Naive B cell (primary cell): ENCODE measurements around the gene CD96. TPM values are rescaled to one million over a fixed set of nuclear protein-coding genes. Genes with fewer than 3 reads are reported as not detected.

ENCODE experiments used
- ATAC-seq, 2 donors: fragments of 150-1000 bp; cut with Tn5 transposase; 2 replicates each; pipeline ENCODE4 v1.10.0; 2021; ENCODE audit warnings: low read depth in 2 of 2, mild to moderate bottlenecking in 2 of 2, moderate library complexity in 2 of 2
- DNase-seq: peaks from one replicate; pipeline ENCODE4 v3.0.0; 2022
- H3K27ac Mint-ChIP-seq, 6 donors: one replicate each; pipeline ENCODE4 v1.8.0; 2020 to 2022; ENCODE audit warnings: mild to moderate bottlenecking in 6 of 6, mixed read lengths in 6 of 6, moderate library complexity in 5 of 6, inconsistent platforms in 2 of 6
- H3K27me3 Mint-ChIP-seq, 3 donors: one replicate each; pipeline ENCODE4 v1.8.0; 2021 to 2022; ENCODE audit warnings: mixed read lengths in 3 of 3, mild to moderate bottlenecking in 1 of 3
- H3K36me3 Mint-ChIP-seq, 2 donors: one replicate each; pipeline ENCODE4 v1.8.0; 2020 to 2022; ENCODE audit warnings: mixed read lengths in 2 of 2, inconsistent platforms in 1 of 2, mild to moderate bottlenecking in 1 of 2
- H3K4me1 Mint-ChIP-seq, 3 donors: one replicate each; pipeline ENCODE4 v1.8.0; 2020 to 2022; ENCODE audit warnings: mixed read lengths in 3 of 3, inconsistent platforms in 1 of 3, mild to moderate bottlenecking in 1 of 3, moderate library complexity in 1 of 3
- H3K4me3 Mint-ChIP-seq, 8 donors: one replicate each; pipeline ENCODE4 v1.8.0; 2020 to 2022; ENCODE audit warnings: mild to moderate bottlenecking in 8 of 8, mixed read lengths in 8 of 8, moderate library complexity in 8 of 8, inconsistent platforms in 2 of 8
- H3K9me3 Mint-ChIP-seq, 7 donors: one replicate each; pipeline ENCODE4 v1.8.0; 2020 to 2022; ENCODE audit warnings: mixed read lengths in 7 of 7, mild to moderate bottlenecking in 5 of 7, inconsistent platforms in 2 of 7, moderate library complexity in 1 of 7
- polyA plus RNA-seq, 6 donors: library from polyadenylated mRNA; unstranded; fragments of 300-500 nt; fragmentation: Illumina TruSeq; gene quantifications; one replicate each; pipeline ENCODE4 v1.2.3, GENCODE V29; 2021; ENCODE audit warnings: low read depth in 6 of 6

CD96 gene
- polyA plus RNA-seq, 6 donors from 2014 or later, result 2.0 to 154 (median 38.9) TPM

GRCh38 chr3:111571282-111571681 lies 29.3 kb downstream of the CD96 start:
- H3K27ac Mint-ChIP-seq, result peak overlapping the region in 1 of 6 donors; percentile 16
- H3K36me3 Mint-ChIP-seq, result no peaks in the 10 kb centered on the region
- ATAC-seq, result no peak
- DNase-seq, result no peak
- no peaks in the 10 kb centered on the region for H3K4me1 Mint-ChIP-seq
- no peaks in the 10 kb centered on the region for H3K9me3 Mint-ChIP-seq
- no peaks in the 10 kb centered on the region for H3K27me3 Mint-ChIP-seq
- no peak overlapping the region for H3K4me3 Mint-ChIP-seq

DNA sequence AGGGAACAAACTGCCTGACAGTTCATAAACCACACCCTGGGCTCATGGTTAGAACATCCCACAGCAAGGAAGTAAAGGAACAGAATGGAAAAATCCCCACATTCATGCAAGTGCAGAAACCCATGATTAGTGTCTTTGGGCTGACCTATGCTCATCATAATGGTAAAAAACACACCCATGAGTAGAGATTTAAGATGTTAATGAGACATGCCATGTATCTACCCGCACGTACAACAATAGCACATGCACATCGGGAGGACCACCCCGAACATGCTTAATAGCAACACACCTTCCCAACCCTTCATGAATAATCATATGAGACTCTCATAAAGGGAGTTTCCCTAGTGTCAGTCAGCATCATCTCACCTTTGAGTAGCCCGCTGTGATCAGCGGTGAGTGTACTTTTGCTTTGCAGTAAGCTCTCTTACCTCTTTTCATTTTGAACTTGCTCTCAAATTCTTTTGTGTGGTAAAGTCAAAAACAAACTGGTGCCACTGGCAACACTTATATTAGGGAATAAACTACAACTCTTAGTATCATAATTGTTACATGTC lies 30.0 kb downstream of the CD96 start:
- DNase-seq, result no peak
- Mint-ChIP-seq H3K27me3 (no peaks in the 10 kb centered on the region), H3K36me3 (no peaks in the 10 kb centered on the region), H3K9me3 (no peaks in the 10 kb centered on the region), H3K4me3 (no peak overlapping the region), H3K4me1 (no peaks in the 10 kb centered on the region), H3K27ac (no peak overlapping the region)
- no peak for ATAC-seq

DNA sequence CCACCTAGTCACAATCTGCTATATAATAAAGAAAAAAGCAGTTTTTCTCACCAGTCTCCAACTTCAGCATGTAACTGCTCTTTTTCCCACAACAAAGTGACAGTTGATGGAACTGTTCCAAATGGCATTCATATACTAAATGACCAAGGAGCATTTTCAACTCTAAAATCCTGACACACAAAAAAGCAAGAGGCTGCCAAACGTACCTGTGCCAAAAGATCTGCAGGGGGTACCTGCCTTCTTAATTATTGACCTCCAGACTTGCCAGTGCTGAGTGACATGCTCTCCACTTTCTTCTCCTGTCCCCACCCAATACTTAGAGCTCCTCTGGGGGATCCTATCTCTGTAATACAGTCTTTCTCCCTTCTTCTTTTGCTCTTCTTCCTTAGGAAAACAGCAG lies 35.1 kb downstream of the CD96 start:
- DNase-seq, result no peak
- H3K4me1 Mint-ChIP-seq, result peaks cover 10 to 23% (median 14%) of the 10 kb centered on the region in 3 donors
- no peak for ATAC-seq
- no peaks in the 10 kb centered on the region for H3K36me3 Mint-ChIP-seq
- H3K27me3 Mint-ChIP-seq, result no peaks in the 10 kb centered on the region
- no peaks in the 10 kb centered on the region for H3K9me3 Mint-ChIP-seq
- H3K4me3 Mint-ChIP-seq, result no peak overlapping the region
- H3K27ac Mint-ChIP-seq, result peak overlapping the region in 2 of 6 donors; percentile 11 to 33

DNA sequence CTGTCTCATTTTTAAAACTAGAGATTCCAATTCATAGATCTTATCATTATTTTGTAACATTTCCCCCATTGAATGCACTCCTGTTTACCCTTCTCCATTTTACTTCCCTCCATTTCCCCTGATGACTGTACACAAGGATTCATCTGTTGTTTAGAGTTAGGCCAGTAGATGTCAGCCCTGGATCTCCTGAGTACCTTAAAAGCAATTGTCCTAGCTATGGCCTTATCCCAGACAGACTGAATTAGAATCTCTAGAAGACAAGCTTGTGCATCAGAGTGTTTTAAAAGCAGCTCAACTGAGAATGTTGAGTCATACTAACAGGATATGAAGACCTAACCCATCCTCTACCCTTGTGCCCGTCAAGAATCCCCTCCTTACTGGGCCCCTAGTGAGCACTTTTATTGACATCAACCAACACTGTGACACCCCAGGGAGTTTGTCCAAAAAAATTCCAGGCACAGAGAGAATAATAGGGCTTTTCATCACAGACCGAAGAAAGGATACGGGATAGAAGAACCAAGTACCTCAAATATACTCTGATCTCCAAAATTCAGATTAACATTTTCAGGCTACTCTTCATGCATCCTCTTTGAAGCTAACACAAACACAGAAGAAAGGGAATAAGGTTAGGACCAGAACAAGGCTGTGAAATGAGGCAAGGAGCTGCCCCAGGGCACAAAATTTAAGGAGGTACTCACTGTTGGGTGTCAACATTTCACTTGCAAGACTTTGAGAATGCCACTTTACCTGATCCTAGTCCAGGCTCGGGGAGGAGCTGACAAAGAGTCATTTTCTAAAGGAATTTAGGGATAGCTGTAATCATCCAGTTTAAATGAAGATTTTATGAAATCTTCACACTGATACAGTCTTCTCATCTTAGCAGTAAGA lies 36.0 kb downstream of the CD96 start:
- H3K27ac Mint-ChIP-seq, result peak overlapping the region in 2 of 6 donors; percentile 42 to 80
- DNase-seq, result peak; percentile 7
- H3K4me3 Mint-ChIP-seq, result no peak overlapping the region
- H3K9me3 Mint-ChIP-seq, result no peaks in the 10 kb centered on the region
- H3K4me1 Mint-ChIP-seq, result peaks cover 10 to 23% (median 14%) of the 10 kb centered on the region in 3 donors
- H3K27me3 Mint-ChIP-seq, result no peaks in the 10 kb centered on the region
- peak; percentile 65 to 75 for ATAC-seq
- H3K36me3 Mint-ChIP-seq, result no peaks in the 10 kb centered on the region

DNA sequence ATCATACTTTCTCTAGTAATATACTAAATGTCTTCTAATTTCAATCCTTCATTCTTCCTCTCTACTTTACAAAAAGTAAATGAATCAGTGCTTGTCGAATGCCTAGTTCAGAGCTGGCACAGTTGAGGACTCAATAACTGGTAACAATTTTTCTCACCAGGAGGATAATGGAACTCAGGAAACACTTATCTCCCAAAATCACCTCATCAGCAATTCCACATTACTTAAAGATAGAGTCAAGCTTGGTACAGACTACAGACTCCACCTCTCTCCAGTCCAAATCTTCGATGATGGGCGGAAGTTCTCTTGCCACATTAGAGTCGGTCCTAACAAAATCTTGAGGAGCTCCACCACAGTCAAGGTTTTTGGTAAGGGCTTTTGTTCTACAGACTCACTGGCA lies 36.9 kb downstream of the CD96 start:
- H3K9me3 Mint-ChIP-seq, result no peaks in the 10 kb centered on the region
- H3K4me3 Mint-ChIP-seq, result no peak overlapping the region
- H3K27ac Mint-ChIP-seq, result no peak overlapping the region
- no peak for ATAC-seq
- no peaks in the 10 kb centered on the region for H3K36me3 Mint-ChIP-seq
- no peaks in the 10 kb centered on the region for H3K27me3 Mint-ChIP-seq
- peaks cover 10 to 23% (median 14%) of the 10 kb centered on the region in 3 donors for H3K4me1 Mint-ChIP-seq
- DNase-seq, result no peak

GRCh38 chr3:111579495-111579894 lies 37.5 kb downstream of the CD96 start:
- peak overlapping the region in 3 of 6 donors; percentile 25 to 73 (median 67) for H3K27ac Mint-ChIP-seq
- H3K9me3 Mint-ChIP-seq, result no peaks in the 10 kb centered on the region
- H3K27me3 Mint-ChIP-seq, result no peaks in the 10 kb centered on the region
- H3K4me1 Mint-ChIP-seq, result peaks cover 10 to 23% (median 14%) of the 10 kb centered on the region in 3 donors
- ATAC-seq (no peak), DNase-seq (no peak)
- no peaks in the 10 kb centered on the region for H3K36me3 Mint-ChIP-seq
- H3K4me3 Mint-ChIP-seq, result peak overlapping the region in 1 of 8 donors; percentile 3

DNA sequence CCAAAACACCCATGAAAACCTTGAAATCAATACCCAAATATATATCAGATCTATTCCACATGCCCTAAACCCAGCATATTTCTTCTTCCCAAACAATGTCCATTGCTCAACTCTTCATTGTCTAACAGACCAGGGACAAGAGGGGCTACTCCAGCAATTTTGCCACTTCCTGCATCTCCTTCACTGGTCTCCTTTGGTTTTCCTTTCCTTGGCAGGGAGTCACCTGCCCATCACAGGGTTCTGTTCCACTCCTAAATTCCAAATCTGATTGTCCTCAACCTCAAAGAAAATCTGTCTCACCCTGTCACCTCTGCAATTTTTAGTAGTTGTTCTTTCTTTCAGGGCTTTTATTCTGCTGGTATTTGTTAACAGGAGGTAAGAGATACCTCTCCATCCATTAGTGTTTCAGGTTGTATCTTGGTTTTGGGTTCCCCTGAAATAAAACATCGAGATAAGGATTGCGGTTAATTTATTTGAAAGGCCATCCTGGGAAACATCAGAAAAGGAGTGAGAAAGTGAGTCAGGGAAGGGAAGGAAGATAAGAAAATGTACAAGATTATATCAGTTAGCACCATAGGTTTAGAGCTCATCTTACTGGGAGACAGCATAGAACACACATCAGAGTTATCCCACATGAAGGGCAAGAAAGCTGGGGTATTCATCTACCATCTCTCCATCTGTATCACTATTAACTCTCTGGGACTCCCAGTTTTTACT lies 39.6 kb downstream of the CD96 start:
- no peak for ATAC-seq
- peak overlapping the region in 1 of 6 donors; percentile 17 for H3K27ac Mint-ChIP-seq
- no peaks in the 10 kb centered on the region for H3K36me3 Mint-ChIP-seq
- no peak overlapping the region for H3K4me3 Mint-ChIP-seq
- no peaks in the 10 kb centered on the region for H3K27me3 Mint-ChIP-seq
- DNase-seq, result no peak
- peaks cover 10 to 23% (median 14%) of the 10 kb centered on the region in 3 donors for H3K4me1 Mint-ChIP-seq
- peaks cover 0 to 3% (median 0%) of the 10 kb centered on the region in 7 donors for H3K9me3 Mint-ChIP-seq

DNA sequence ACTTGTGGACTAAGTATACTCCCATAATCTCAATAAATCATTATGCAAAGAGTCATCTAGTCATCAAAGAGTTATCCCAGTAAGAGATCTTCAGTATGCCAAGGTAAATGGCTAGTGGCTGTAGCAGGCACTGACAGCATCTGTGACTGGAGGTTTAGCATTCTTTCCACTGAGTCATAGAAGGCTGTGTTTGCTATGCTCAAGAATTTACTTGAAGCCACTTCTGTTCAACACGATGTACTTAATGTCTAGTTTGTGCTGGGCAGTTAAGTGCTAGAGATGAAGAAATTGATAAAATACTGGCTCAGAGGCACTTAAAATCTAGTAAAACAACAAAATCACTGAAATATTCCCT lies 40.1 kb downstream of the CD96 start:
- no peak overlapping the region for H3K27ac Mint-ChIP-seq
- ATAC-seq (no peak), DNase-seq (no peak)
- H3K36me3 Mint-ChIP-seq, result no peaks in the 10 kb centered on the region
- H3K4me3 Mint-ChIP-seq, result no peak overlapping the region
- no peaks in the 10 kb centered on the region for H3K27me3 Mint-ChIP-seq
- peaks cover 10 to 23% (median 14%) of the 10 kb centered on the region in 3 donors for H3K4me1 Mint-ChIP-seq
- H3K9me3 Mint-ChIP-seq, result peaks cover 0 to 3% (median 0%) of the 10 kb centered on the region in 7 donors

GRCh38 chr3:111584744-111585143 lies 42.7 kb downstream of the CD96 start:
- Mint-ChIP-seq H3K36me3 (no peaks in the 10 kb centered on the region), H3K4me1 (peaks cover 5 to 12% (median 7%) of the 10 kb centered on the region in 3 donors), H3K27me3 (no peaks in the 10 kb centered on the region), H3K27ac (peak overlapping the region in 1 of 6 donors; percentile 5), H3K9me3 (peaks cover 0 to 3% (median 0%) of the 10 kb centered on the region in 7 donors), H3K4me3 (no peak overlapping the region)
- ATAC-seq (no peak), DNase-seq (no peak)

DNA sequence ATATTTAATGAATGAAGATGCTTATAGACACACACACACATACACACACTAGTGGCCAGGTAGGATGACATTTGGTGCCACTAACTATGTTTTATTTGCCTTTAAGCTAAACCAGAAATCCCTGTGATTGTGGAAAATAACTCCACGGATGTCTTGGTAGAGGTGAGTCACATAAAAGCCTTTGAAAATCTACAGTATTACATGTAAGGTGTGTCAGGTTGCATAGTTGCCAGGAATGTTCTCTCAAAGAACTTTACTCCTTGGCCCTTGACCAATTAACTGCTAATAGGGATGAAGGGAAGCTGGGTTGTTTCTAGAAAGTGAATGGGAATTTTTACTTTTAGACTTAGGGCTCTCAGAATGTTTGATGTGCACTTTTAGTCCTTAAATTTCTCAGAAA lies 43.2 kb downstream of the CD96 start:
- peaks cover 0 to 3% (median 0%) of the 10 kb centered on the region in 7 donors for H3K9me3 Mint-ChIP-seq
- H3K4me3 Mint-ChIP-seq, result no peak overlapping the region
- H3K4me1 Mint-ChIP-seq, result peaks cover under 1 to 7% (median 6%) of the 10 kb centered on the region in 3 donors
- DNase-seq (no peak), ATAC-seq (no peak)
- no peaks in the 10 kb centered on the region for H3K27me3 Mint-ChIP-seq
- H3K36me3 Mint-ChIP-seq, result no peaks in the 10 kb centered on the region
- H3K27ac Mint-ChIP-seq, result no peak overlapping the region

DNA sequence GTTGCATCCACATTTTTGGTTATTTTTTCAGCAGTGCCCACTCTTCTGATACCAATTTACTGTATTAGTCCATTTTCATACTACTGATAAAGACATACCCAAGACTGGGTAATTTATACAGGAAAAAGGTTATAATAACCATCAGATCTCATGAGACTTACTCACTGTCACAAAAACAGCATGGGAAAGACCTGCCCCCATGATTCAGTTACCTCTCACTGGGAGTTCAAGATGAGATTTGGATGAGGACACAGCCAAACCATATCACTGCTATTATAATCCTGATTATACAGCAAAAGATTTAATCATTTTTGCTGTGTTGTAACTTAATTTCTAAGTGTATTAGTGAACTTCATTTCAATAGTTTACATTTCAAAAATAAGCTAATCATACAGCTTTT lies 46.5 kb downstream of the CD96 start:
- DNase-seq (no peak), ATAC-seq (no peak)
- Mint-ChIP-seq H3K27me3 (no peaks in the 10 kb centered on the region), H3K4me3 (no peak overlapping the region), H3K27ac (no peak overlapping the region), H3K9me3 (peaks cover 0 to 3% (median 0%) of the 10 kb centered on the region in 7 donors), H3K4me1 (peaks cover 0 to 5% (median 3%) of the 10 kb centered on the region in 3 donors), H3K36me3 (no peaks in the 10 kb centered on the region)

GRCh38 chr3:111589303-111590142 lies 47.5 kb downstream of the CD96 start:
- H3K4me1 Mint-ChIP-seq, result peaks cover 10 to 12% (median 11%) of the 10 kb centered on the region in 3 donors
- no peaks in the 10 kb centered on the region for H3K27me3 Mint-ChIP-seq
- DNase-seq (no peak), ATAC-seq (no peak)
- H3K9me3 Mint-ChIP-seq, result peaks cover 0 to 3% (median 0%) of the 10 kb centered on the region in 7 donors
- no peak overlapping the region for H3K4me3 Mint-ChIP-seq
- no peaks in the 10 kb centered on the region for H3K36me3 Mint-ChIP-seq
- peak overlapping the region in 1 of 6 donors; percentile 39 for H3K27ac Mint-ChIP-seq

DNA sequence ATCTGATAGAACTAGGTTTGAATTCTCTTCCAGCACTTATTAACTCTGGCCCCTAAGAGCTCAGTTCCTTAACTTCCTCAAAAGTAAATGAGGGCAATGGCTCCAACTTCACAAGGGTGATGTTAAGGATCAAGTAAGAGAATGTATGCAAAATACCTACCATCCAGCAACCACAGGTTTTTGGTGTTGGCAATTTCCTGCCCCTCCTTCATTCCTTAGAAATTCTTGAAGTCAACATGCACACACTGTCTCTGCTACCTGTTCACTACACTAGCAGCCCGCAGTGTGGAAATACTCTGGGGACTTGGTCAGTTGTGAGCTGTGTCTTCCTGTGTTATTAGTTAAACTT lies 48.1 kb downstream of the CD96 start:
- no peak for ATAC-seq
- DNase-seq, result no peak
- Mint-ChIP-seq H3K9me3 (peaks cover 0 to 2% (median 0%) of the 10 kb centered on the region in 7 donors), H3K36me3 (no peaks in the 10 kb centered on the region), H3K4me3 (no peak overlapping the region), H3K27me3 (no peaks in the 10 kb centered on the region), H3K4me1 (peaks cover 16 to 17% (median 17%) of the 10 kb centered on the region in 3 donors), H3K27ac (peak overlapping the region in 1 of 6 donors; percentile 57)
